ENCODE results near the gene PON1.

DNA sequence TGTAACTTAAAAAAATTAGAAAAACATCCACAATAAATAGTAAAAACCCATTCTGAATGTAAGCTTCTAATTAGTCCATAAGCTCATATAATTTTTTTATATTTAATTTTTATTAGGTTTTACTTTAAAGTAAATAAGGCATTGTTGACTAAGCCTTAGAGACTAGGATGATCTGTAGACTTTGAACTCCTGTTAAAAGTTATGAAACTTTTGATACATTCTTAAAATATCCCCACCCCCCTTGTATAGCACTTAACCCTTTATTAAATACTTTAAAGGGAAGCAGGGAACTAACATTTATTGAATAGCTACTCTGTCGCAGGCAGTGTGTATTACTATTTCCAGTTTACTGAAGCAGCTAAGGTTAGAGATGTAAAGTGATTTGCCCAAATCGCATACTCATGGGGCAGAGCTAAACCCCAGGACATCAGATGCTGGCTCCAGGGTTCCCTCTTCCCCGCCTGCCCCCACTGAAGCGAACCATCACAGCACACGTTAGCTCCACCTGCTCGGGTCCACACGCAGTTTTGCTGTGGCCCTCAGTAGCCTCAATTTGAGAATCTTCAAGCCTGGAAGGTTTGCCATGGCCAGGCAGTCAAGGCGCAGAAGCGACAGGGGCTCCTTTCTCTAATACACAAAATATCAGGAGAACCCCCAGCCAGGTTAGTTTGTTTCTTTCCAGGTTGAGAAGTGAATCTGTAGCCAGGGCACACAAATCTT lies 762 bp downstream of the PON1 start:
- no peak for TF ChIP-seq CTCF (IDR thresholded peaks at IDR 0.05; ENCODE audit: poor library complexity, severe bottlenecking)
- TF ChIP-seq, protein P1, sequence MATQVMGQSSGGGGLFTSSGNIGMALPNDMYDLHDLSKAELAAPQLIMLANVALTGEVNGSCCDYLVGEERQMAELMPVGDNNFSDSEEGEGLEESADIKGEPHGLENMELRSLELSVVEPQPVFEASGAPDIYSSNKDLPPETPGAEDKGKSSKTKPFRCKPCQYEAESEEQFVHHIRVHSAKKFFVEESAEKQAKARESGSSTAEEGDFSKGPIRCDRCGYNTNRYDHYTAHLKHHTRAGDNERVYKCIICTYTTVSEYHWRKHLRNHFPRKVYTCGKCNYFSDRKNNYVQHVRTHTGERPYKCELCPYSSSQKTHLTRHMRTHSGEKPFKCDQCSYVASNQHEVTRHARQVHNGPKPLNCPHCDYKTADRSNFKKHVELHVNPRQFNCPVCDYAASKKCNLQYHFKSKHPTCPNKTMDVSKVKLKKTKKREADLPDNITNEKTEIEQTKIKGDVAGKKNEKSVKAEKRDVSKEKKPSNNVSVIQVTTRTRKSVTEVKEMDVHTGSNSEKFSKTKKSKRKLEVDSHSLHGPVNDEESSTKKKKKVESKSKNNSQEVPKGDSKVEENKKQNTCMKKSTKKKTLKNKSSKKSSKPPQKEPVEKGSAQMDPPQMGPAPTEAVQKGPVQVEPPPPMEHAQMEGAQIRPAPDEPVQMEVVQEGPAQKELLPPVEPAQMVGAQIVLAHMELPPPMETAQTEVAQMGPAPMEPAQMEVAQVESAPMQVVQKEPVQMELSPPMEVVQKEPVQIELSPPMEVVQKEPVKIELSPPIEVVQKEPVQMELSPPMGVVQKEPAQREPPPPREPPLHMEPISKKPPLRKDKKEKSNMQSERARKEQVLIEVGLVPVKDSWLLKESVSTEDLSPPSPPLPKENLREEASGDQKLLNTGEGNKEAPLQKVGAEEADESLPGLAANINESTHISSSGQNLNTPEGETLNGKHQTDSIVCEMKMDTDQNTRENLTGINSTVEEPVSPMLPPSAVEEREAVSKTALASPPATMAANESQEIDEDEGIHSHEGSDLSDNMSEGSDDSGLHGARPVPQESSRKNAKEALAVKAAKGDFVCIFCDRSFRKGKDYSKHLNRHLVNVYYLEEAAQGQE (IDR thresholded peaks at IDR 0.05; ENCODE audit: borderline replicate concordance) = no peak
- TF ChIP-seq EP300 (conservative IDR thresholded peaks at IDR 0.05; ENCODE audit: poor library complexity, severe bottlenecking) = no peak
- TF ChIP-seq POLR2AphosphoS5 (IDR thresholded peaks at IDR 0.05) = no peak
- TF ChIP-seq TAF1 (IDR thresholded peaks at IDR 0.05; ENCODE audit: low read depth) = no peak
- TF ChIP-seq RAD21 (conservative IDR thresholded peaks at IDR 0.05) = no peak
- TF ChIP-seq SMC3 (conservative IDR thresholded peaks at IDR 0.05; ENCODE audit: poor library complexity) = no peak

Data from neural cell (in vitro differentiated cells).